K562 (cell line): ENCODE data around the gene GNRHR. TPM values are rescaled to one million over a fixed set of nuclear protein-coding genes. Genes with fewer than 3 reads are reported as not detected.

ENCODE experiments used
- U2AF2 ChIP-seq: fragments of 200-400 bp; formaldehyde crosslinking; optimal IDR thresholded peaks from 2 replicates; pipeline ENCODE3; 2017; ENCODE audit warnings: low read depth, mild to moderate bottlenecking, low read length
- polyA plus RNA-seq, 8 experiments: library from polyadenylated mRNA; depleted of rRNA in 4 of 8; stranded (reverse) in 5 of 8; unstranded in 3 of 8; fragments of >200 nt; fragmentation: Nextera tagmentation in 2 of 8; fragmentation: Illumina TruSeq in 1 of 8; extraction: Ambion mirVana in 2 of 8; extraction: Trizol in 1 of 8; gene quantifications; 2 replicates each; pipeline versions ENCODE4 v1.2.1 to v1.2.3, GENCODE V29; 2011 to 2014; ENCODE audit warnings: inconsistent platforms in 1 of 8, missing spikeins in 1 of 8
- total RNA-seq, 7 experiments: library from RNA; depleted of rRNA in 6 of 7; stranded (reverse); fragments of >200 nt in 6 of 7; fragmentation: Illumina TruSeq in 2 of 7; extraction: Trizol in 2 of 7; gene quantifications; 2 replicates each; pipeline versions ENCODE4 v1.2.1 to v1.2.3, GENCODE V29; 2011 to 2021; ENCODE audit warnings: low replicate concordance in 1 of 7
- TF ChIP-seq, protein P1 (sequence below): sonication (generic); formaldehyde crosslinking; IDR thresholded peaks from 2 replicates; pipeline ENCODE4 v1.4.0; 2020; ENCODE audit warnings: mild to moderate bottlenecking, missing genetic modification reagents
- TF ChIP-seq, protein P2 (sequence below): fragments of 450-650 bp; IDR thresholded peaks from 2 replicates; pipeline ENCODE4 v1.6.1; 2016; ENCODE audit warnings: mild to moderate bottlenecking, moderate library complexity

The GNRHR gene
- total and polyA plus RNA-seq, 9 of the 15 experiments (the other 6 are each of a cell fraction or from before 2014, with no cell fraction given), result 0.06 to 0.13 TPM; not detected in 7

DNA sequence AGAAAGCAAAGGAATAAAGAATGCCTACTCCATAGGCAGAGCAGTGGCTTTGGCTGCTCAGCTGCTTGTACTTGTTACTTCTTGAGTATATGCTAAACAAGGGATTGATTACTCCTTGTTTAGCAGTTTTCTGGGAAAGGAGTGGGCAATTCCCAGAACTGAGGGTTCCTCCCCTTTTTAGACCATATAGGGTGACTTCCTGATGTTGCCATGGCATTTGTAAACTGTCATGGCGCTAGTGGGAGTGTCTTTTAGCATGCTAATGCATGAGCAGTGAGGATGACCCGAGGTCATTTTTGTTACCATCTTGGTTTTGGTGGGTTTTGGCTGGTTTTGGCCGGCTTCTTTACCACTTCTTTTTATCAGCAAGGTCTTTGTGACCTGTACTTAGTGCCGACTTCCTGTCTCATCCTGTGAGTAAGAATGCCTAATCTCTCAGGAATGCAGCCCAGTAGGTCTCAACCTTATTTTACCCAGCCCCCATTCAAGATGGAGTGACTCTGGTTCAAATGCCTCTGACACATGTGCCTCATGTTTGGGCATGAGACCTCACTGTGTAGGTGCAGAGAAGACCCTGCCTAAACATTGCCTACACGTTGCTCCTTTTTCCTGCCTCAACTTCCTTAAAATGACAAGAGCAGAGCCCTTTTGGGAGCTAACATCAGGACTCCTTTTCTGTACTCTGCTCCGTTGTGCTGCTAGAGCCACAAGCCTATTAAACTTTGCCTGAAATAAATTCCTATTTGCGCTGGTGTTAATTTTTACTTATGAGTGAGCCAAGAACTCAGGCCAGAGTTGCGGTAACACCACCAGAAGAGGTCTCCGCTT lies 32.2 kb downstream of the GNRHR start (continued):
- TF ChIP-seq, protein P1, sequence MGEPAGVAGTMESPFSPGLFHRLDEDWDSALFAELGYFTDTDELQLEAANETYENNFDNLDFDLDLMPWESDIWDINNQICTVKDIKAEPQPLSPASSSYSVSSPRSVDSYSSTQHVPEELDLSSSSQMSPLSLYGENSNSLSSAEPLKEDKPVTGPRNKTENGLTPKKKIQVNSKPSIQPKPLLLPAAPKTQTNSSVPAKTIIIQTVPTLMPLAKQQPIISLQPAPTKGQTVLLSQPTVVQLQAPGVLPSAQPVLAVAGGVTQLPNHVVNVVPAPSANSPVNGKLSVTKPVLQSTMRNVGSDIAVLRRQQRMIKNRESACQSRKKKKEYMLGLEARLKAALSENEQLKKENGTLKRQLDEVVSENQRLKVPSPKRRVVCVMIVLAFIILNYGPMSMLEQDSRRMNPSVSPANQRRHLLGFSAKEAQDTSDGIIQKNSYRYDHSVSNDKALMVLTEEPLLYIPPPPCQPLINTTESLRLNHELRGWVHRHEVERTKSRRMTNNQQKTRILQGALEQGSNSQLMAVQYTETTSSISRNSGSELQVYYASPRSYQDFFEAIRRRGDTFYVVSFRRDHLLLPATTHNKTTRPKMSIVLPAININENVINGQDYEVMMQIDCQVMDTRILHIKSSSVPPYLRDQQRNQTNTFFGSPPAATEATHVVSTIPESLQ (CRISPR knock-in tag), result no peak
- TF ChIP-seq U2AF2, result no peak
- TF ChIP-seq, protein P2, sequence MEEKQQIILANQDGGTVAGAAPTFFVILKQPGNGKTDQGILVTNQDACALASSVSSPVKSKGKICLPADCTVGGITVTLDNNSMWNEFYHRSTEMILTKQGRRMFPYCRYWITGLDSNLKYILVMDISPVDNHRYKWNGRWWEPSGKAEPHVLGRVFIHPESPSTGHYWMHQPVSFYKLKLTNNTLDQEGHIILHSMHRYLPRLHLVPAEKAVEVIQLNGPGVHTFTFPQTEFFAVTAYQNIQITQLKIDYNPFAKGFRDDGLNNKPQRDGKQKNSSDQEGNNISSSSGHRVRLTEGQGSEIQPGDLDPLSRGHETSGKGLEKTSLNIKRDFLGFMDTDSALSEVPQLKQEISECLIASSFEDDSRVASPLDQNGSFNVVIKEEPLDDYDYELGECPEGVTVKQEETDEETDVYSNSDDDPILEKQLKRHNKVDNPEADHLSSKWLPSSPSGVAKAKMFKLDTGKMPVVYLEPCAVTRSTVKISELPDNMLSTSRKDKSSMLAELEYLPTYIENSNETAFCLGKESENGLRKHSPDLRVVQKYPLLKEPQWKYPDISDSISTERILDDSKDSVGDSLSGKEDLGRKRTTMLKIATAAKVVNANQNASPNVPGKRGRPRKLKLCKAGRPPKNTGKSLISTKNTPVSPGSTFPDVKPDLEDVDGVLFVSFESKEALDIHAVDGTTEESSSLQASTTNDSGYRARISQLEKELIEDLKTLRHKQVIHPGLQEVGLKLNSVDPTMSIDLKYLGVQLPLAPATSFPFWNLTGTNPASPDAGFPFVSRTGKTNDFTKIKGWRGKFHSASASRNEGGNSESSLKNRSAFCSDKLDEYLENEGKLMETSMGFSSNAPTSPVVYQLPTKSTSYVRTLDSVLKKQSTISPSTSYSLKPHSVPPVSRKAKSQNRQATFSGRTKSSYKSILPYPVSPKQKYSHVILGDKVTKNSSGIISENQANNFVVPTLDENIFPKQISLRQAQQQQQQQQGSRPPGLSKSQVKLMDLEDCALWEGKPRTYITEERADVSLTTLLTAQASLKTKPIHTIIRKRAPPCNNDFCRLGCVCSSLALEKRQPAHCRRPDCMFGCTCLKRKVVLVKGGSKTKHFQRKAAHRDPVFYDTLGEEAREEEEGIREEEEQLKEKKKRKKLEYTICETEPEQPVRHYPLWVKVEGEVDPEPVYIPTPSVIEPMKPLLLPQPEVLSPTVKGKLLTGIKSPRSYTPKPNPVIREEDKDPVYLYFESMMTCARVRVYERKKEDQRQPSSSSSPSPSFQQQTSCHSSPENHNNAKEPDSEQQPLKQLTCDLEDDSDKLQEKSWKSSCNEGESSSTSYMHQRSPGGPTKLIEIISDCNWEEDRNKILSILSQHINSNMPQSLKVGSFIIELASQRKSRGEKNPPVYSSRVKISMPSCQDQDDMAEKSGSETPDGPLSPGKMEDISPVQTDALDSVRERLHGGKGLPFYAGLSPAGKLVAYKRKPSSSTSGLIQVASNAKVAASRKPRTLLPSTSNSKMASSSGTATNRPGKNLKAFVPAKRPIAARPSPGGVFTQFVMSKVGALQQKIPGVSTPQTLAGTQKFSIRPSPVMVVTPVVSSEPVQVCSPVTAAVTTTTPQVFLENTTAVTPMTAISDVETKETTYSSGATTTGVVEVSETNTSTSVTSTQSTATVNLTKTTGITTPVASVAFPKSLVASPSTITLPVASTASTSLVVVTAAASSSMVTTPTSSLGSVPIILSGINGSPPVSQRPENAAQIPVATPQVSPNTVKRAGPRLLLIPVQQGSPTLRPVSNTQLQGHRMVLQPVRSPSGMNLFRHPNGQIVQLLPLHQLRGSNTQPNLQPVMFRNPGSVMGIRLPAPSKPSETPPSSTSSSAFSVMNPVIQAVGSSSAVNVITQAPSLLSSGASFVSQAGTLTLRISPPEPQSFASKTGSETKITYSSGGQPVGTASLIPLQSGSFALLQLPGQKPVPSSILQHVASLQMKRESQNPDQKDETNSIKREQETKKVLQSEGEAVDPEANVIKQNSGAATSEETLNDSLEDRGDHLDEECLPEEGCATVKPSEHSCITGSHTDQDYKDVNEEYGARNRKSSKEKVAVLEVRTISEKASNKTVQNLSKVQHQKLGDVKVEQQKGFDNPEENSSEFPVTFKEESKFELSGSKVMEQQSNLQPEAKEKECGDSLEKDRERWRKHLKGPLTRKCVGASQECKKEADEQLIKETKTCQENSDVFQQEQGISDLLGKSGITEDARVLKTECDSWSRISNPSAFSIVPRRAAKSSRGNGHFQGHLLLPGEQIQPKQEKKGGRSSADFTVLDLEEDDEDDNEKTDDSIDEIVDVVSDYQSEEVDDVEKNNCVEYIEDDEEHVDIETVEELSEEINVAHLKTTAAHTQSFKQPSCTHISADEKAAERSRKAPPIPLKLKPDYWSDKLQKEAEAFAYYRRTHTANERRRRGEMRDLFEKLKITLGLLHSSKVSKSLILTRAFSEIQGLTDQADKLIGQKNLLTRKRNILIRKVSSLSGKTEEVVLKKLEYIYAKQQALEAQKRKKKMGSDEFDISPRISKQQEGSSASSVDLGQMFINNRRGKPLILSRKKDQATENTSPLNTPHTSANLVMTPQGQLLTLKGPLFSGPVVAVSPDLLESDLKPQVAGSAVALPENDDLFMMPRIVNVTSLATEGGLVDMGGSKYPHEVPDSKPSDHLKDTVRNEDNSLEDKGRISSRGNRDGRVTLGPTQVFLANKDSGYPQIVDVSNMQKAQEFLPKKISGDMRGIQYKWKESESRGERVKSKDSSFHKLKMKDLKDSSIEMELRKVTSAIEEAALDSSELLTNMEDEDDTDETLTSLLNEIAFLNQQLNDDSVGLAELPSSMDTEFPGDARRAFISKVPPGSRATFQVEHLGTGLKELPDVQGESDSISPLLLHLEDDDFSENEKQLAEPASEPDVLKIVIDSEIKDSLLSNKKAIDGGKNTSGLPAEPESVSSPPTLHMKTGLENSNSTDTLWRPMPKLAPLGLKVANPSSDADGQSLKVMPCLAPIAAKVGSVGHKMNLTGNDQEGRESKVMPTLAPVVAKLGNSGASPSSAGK, result peak; percentile 79
